ENCODE data around the gene RAB39B. TPM values are rescaled to one million over a fixed set of nuclear protein-coding genes. Genes with fewer than 3 reads are reported as not detected.

The RAB39B gene
- total and polyA plus RNA-seq, 2 donors (not counting 1 experiment from before 2014, with no cell fraction given) = 0.12 to 3.0 TPM

- Histone ChIP-seq H3K9me3 (ENCODE audit: control insufficient read depth, insufficient read depth, low read depth, low read length) (no peaks in the 10 kb centered on the region), H3K9ac (ENCODE audit: insufficient read depth, low read length) (no peak overlapping the region), H3K4me1 (ENCODE audit: control insufficient read depth, extremely low read depth, insufficient read depth, low read length) (no peaks in the 10 kb centered on the region), H2AFZ (ENCODE audit: low read length) (no peak overlapping the region), H3K27me3 (ENCODE audit: control insufficient read depth, insufficient read depth, low read length) (no peaks in the 10 kb centered on the region), H3K79me2 (ENCODE audit: control insufficient read depth, insufficient read depth, low read length) (no peaks in the 10 kb centered on the region), H3K36me3 (ENCODE audit: control insufficient read depth, insufficient read depth, low read length) (no peaks in the 10 kb centered on the region), H3K4me3 (replicated peaks in 1 of 4; ENCODE audit: control extremely low read depth in 1 of 4, insufficient read depth in 1 of 4, low read depth in 3 of 4, low read length in 4 of 4) (no peak overlapping the region), H3K27ac (ENCODE audit: insufficient read depth, low read length) (no peak overlapping the region), H3K4me2 (ENCODE audit: extremely low read depth, insufficient read depth, low read length) (no peak overlapping the region), H4K20me1 (ENCODE audit: control insufficient read depth, extremely low read depth, insufficient read depth, low read length) (no peaks in the 10 kb centered on the region)
- DNase-seq (ENCODE audit: low read depth in 2 of 2) = no peak
- no peak for TF ChIP-seq CTCF (conservative IDR thresholded peaks at IDR 0.05 in 1 of 2, IDR thresholded peaks at IDR 0.05 in 1 of 2; ENCODE audit: low read depth in 1 of 2, low read length in 2 of 2)
- TF ChIP-seq EZH2 (IDR thresholded peaks at IDR 0.05; ENCODE audit: low read length, missing control alignments) = no peak
Observed at GRCh38 chrX:155211208-155211607, 53.1 kb downstream of the RAB39B start.

Other genes starting within 250 kb of the RAB39B start
- 5.4 and 7.9 TPM in 2 replicates for gene F8, start 241.8 kb downstream of the RAB39B start, total RNA-seq
- gene F8, start 241.8 kb downstream of the RAB39B start, polyA plus RNA-seq = 3.2 and 4.5 TPM in 2 replicates
- gene FUNDC2, start 237.6 kb downstream of the RAB39B start, total RNA-seq = 18.3 and 21.3 TPM in 2 replicates
- 92.4 and 97.1 TPM in 2 replicates for gene FUNDC2, start 237.6 kb downstream of the RAB39B start, polyA plus RNA-seq
- gene CMC4, start 193.4 kb downstream of the RAB39B start, total RNA-seq = 9.6 and 10.3 TPM in 2 replicates
- 8.1 and 8.4 TPM in 2 replicates for gene CMC4, start 193.4 kb downstream of the RAB39B start, polyA plus RNA-seq
- 14.6 and 16.0 TPM in 2 replicates for gene MTCP1, start 193.4 kb downstream of the RAB39B start, total RNA-seq
- gene MTCP1, start 193.4 kb downstream of the RAB39B start, polyA plus RNA-seq = 9.3 and 10.6 TPM in 2 replicates
- gene BRCC3, start 193.0 kb downstream of the RAB39B start, total RNA-seq = 9.5 and 12.1 TPM in 2 replicates
- gene BRCC3, start 193.0 kb downstream of the RAB39B start, polyA plus RNA-seq = 22.0 and 29.8 TPM in 2 replicates
- gene VBP1, start 48.0 kb downstream of the RAB39B start, total RNA-seq = 43.9 and 60.9 TPM in 2 replicates
- 63.9 and 67.8 TPM in 2 replicates for gene VBP1, start 48.0 kb downstream of the RAB39B start, polyA plus RNA-seq
- 6.7 and 11.7 TPM in 2 replicates for gene CLIC2, start 70.1 kb upstream of the RAB39B start, total RNA-seq
- 3.3 and 6.3 TPM in 2 replicates for gene CLIC2, start 70.1 kb upstream of the RAB39B start, polyA plus RNA-seq
- gene F8A2, start 117.6 kb upstream of the RAB39B start, total RNA-seq = not detected in 2 replicates
- not detected in 2 replicates for gene F8A2, start 117.6 kb upstream of the RAB39B start, polyA plus RNA-seq
- gene F8A3, start 194.1 kb upstream of the RAB39B start, total RNA-seq = 0.99 and 1.0 TPM in 2 replicates
- gene F8A3, start 194.1 kb upstream of the RAB39B start, polyA plus RNA-seq = 0.27 TPM in 1 of 2 replicates, not detected in the other